GM18861 (cell line): ENCODE measurements around the gene RPS21.

Experiments
- ATAC-seq: cut with Tn5 transposase; IDR thresholded peaks from one replicate; pipeline ENCODE4 v1.9.1; 2021; ENCODE audit not compliant: unreplicated experiment

The RPS21 gene

DNA sequence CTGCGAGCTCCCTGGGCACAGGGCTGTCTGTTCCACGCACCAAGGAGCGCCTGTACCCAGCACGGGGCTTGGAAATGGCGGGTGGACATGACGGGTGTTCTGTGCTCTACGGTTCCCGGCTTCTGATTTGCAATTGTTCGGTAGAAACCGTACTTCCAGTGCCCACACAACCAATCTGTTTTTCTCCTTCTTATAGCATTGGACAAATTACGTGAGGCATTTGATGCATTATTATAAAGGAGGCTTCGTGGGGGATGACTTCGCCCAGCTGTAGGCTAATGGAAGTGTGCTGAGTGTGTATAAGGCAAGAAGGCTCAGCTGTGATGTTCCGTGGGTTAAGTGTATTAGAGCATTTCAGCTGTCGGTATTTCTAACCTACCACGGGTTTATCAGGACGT, 9.8 kb upstream of the RPS21 start:
- ATAC-seq: no peak

GRCh38 chr20:62377615-62378178, 9.2 kb upstream of the RPS21 start:
- ATAC-seq: no peak

- ATAC-seq: no peak
Measured at GRCh38 chr20:62378215-62378614, 8.7 kb upstream of the RPS21 start.

- no peak for ATAC-seq
Measured at GRCh38 chr20:62381202-62381797, 5.6 kb upstream of the RPS21 start.

- no peak for ATAC-seq
Measured at GRCh38 chr20:62381842-62382241, 5.1 kb upstream of the RPS21 start.

- ATAC-seq: peak; percentile 57
Measured at GRCh38 chr20:62382306-62383198, 4.4 kb upstream of the RPS21 start.

- ATAC-seq: no peak
Measured at GRCh38 chr20:62387219-62387913, 463 bp downstream of the RPS21 start.

GRCh38 chr20:62387933-62388635, 1.2 kb downstream of the RPS21 start:
- ATAC-seq: no peak

DNA sequence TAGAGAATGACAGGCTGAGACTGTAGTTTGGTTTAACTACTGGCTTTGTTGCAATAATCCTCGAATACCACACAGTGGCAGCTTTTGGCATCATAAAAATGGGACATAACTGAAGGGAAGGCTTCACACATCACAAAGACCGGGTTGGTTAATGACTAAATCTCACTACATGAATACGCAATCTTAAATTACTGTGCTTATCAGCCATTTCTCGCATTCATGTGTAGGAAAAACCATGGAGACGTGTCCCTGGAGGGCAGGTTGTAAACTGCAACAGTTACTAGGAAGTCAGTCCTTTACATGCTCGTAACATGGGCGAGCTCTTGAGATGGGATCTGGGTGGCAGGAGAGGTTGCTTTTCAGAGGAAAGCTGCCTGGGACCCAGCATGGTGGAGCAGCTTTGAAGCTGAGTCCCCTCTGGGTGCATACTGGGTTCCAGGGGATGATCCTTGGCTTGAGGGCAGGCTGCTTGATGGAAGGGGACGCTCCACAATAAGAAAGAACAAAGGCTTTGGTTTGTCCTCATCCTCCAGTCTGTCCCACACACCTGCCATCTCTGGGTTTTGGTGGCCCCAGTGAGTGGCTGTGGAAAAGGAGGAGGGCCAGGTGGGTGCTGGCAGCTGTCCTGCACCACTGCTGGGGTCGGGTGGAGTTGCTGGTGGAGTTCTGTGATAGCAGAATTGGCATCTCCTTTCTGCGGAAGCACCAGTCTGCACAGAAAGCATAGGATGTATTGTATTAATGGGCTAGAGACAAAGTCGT, 2.1 kb downstream of the RPS21 start:
- no peak for ATAC-seq

- no peak for ATAC-seq
Measured at GRCh38 chr20:62389601-62390087, 2.7 kb downstream of the RPS21 start.

- ATAC-seq: no peak
Measured at GRCh38 chr20:62390317-62391164, 3.6 kb downstream of the RPS21 start.

- no peak for ATAC-seq
Measured at GRCh38 chr20:62391165-62392076, 4.5 kb downstream of the RPS21 start.

DNA sequence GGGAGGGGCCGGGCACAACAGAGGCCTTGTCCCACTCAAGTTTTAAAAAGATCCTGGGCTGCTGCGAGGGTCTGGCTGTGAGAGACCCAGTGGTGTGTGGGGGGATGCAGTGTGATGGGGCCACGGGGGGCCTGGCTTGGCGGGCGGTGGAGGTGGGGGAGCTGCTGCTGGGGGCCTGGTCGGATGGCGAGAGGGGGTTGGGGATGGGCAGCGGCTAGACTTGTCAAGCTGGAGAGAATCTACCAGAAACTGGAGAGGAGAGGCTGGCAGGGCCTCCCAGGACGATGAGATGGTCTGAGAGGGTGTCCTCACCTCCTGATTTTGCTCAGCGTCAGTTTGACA, 5.1 kb downstream of the RPS21 start:
- ATAC-seq: no peak

- no peak for ATAC-seq
Measured at GRCh38 chr20:62392621-62393334, 5.9 kb downstream of the RPS21 start.

DNA sequence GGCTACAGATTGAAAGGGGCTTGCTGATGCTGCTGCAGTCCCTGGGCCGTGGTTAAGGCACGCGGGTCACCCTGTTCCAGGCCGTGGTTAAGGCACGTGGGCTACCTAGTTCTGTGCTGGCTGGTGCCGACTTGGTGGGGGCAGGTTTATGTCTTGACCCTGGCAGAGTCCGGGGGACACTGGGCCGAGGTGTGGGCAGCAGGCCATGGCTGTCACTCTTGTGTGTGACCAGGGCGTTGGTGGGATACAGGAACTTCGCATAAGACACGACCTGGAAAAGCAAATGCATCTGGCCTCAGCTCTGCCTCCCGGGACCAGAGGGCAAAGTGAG, 6.4 kb downstream of the RPS21 start:
- ATAC-seq: no peak

- ATAC-seq: no peak
Measured at GRCh38 chr20:62393830-62394229, 6.9 kb downstream of the RPS21 start.
